Epithelial cell of esophagus (primary cell): ENCODE data around the gene NKTR.

Experiments used
- DNase-seq: peaks from one replicate; pipeline ENCODE4 v3.0.0; 2010; ENCODE audit warnings: low read depth
- H3K4me3 ChIP-seq: 2 replicates; pipeline ENCODE4 v1.5.1; 2011; ENCODE audit warnings: mild to moderate bottlenecking, low read length, control low read depth
- TF ChIP-seq, protein P1 (sequence below): IDR thresholded peaks from 2 replicates; pipeline ENCODE4 v1.5.1; 2011; ENCODE audit warnings: low read depth, mild to moderate bottlenecking, low read length, control low read depth, inconsistent platforms; ENCODE audit not compliant: insufficient read depth; ENCODE audit errors: missing control alignments

Gene NKTR

GRCh38 chr3:42681361-42682038 is 81.0 kb downstream of the NKTR start:
- TF ChIP-seq, protein P1, sequence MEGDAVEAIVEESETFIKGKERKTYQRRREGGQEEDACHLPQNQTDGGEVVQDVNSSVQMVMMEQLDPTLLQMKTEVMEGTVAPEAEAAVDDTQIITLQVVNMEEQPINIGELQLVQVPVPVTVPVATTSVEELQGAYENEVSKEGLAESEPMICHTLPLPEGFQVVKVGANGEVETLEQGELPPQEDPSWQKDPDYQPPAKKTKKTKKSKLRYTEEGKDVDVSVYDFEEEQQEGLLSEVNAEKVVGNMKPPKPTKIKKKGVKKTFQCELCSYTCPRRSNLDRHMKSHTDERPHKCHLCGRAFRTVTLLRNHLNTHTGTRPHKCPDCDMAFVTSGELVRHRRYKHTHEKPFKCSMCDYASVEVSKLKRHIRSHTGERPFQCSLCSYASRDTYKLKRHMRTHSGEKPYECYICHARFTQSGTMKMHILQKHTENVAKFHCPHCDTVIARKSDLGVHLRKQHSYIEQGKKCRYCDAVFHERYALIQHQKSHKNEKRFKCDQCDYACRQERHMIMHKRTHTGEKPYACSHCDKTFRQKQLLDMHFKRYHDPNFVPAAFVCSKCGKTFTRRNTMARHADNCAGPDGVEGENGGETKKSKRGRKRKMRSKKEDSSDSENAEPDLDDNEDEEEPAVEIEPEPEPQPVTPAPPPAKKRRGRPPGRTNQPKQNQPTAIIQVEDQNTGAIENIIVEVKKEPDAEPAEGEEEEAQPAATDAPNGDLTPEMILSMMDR = no peak
- no peak overlapping the region for H3K4me3 ChIP-seq
- no peak for DNase-seq

DNA sequence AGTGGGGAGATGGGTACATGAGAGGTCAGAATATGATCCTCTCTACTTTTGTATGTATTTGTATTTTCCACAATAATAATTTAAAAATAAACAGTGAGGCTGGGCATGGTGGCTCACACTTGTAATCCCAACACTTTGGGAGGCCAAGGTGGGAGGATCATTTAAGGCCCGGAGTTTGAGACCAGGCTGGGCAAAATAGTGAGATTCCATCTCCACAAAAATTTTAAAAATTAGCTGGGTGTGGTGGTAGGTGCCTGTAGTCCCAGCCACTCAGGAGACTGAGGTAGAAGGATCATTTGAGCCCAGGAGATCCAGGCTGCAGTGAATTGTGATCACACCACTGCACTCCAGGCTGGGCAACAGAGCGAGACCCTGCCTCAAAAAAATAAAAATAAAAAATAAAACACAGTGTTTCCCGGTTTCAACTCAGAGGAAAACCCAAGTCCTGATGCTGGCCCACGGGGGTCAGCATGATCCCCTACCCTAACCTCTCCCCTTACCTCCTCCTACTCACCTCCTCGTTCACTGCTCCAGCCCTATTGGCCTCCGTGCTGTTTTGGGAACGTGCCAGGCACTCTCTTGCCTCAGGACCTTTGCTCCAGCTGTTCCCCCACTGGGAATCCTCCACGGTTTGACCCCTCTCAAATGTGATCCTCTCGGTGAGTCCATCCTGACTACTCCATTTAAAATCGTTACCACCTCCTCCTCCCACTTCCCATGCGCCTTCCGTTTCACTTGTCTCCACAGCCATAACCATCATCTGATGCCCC is 82.0 kb downstream of the NKTR start:
- no peak for DNase-seq
- no peak overlapping the region for H3K4me3 ChIP-seq
- TF ChIP-seq, protein P1 = no peak

- TF ChIP-seq, protein P1 = no peak
- peak; percentile 99 for DNase-seq
- no peak overlapping the region for H3K4me3 ChIP-seq
Observed at GRCh38 chr3:42683875-42684598, 83.6 kb downstream of the NKTR start.

DNA sequence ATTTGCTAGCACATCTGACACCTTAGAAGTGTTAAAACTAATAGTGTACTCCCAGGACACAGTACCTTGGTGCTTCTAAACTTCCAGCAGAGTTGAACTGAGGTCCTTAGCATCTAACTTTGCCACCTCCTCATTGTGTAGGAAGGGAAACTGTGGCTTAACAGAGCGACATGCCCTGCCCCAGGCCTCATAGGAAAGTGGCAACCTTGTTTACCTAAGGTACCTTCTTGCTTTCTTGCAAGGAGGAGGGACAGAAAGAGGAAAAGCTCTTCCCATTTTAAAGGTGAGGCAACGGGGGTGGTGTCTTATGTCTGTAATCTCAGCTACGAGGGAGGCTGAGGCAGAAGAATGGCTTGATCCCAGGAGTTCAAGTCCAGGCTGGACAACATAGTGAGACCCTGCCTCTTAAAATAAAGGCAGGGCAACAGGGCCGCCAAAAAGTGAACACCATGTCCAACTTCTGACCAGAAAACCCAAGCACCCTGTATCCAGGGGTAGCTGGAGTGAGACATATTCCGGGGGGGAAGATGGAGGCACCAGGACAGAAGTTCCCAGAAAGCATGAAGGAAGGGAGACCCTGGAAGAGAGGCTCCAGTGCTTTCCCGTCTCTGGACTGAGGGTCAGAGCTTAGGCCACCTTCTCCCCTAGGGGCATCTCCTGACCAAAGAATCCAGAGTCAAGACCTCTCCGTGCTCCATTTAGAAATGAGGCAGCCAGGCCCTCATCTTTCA is 84.3 kb downstream of the NKTR start:
- no peak for DNase-seq
- TF ChIP-seq, protein P1 = no peak
- H3K4me3 ChIP-seq = no peak overlapping the region

- H3K4me3 ChIP-seq = no peak within 1 kb of the TSS
- DNase-seq = peak; percentile 9
- TF ChIP-seq, protein P1 = no peak
Observed at GRCh38 chr3:42685363-42685881, 84.9 kb downstream of the NKTR start, which contains the start of gene KLHL40. Gene KLHL40, plus strand, starts transcription at chr3:42685537. Its CDS starts 82 bp downstream, at chr3:42685619.
